PC-9 (cell line): Measurements from ENCODE around the gene PPP1R1C. TPM values are rescaled to one million over a fixed set of nuclear protein-coding genes. Genes with fewer than 3 reads are reported as not detected.

Source experiments
- BruUV-seq: library from RNA; stranded (reverse); fragments of 400-500 nt; replicated peaks from 2 replicates; lab custom pipeline; 2021; lab: Mats Ljungman, UMichigan
- CTCF ChIA-PET: fragments of 300-600 bp; sonication (Branson Sonifier 250); formaldehyde crosslinking; loops from one replicate; lab custom pipeline; 2022; ENCODE audit warnings: antibody characterized with exemption; lab: Charles Lee
- POLR2A ChIA-PET: fragments of 300-600 bp; sonication (Branson Sonifier 250); formaldehyde crosslinking; loops from one replicate; lab custom pipeline; 2022; ENCODE audit warnings: antibody characterized with exemption; ENCODE audit not compliant: unreplicated experiment; lab: Charles Lee
- DNase-seq, 2 experiments: peaks; one replicate each; pipeline versions ENCODE4 v3.0.0 to v3.0.0-alpha.2; 2015 to 2022; ENCODE audit warnings: mixed read lengths in 1 of 2
- H2AFZ ChIP-seq: fragments of 200-600 bp; sonication (generic); 2 replicates; pipeline ENCODE4 v1.8.1; 2017; ENCODE audit warnings: antibody characterized with exemption
- H3F3A ChIP-seq: fragments of 200-600 bp; sonication (generic); 2 replicates; pipeline ENCODE4 v1.8.1; 2017; ENCODE audit warnings: antibody characterized with exemption, mild to moderate bottlenecking, low read depth; ENCODE audit not compliant: insufficient read depth
- H3K27ac ChIP-seq: fragments of 200-600 bp; sonication (generic); 2 replicates; pipeline ENCODE4 v1.6.1; 2016; ENCODE audit warnings: mixed run types
- H3K27me3 ChIP-seq: fragments of 200-600 bp; sonication (generic); 2 replicates; pipeline ENCODE4 v1.6.1; 2016; ENCODE audit warnings: low read depth, mixed run types; ENCODE audit not compliant: insufficient read depth
- H3K36me3 ChIP-seq: fragments of 200-600 bp; sonication (generic); 2 replicates; pipeline ENCODE4 v1.6.1; 2016; ENCODE audit warnings: low read depth, mixed run types
- H3K4me1 ChIP-seq: fragments of 200-600 bp; sonication (generic); replicated peaks from 2 replicates; pipeline ENCODE4 v1.6.1; 2016; ENCODE audit warnings: mixed run types; ENCODE audit not compliant: insufficient read depth
- H3K4me2 ChIP-seq: fragments of 200-600 bp; sonication (generic); 2 replicates; pipeline ENCODE4 v1.6.1; 2017; ENCODE audit warnings: mixed run types
- H3K4me3 ChIP-seq: fragments of 200-600 bp; sonication (generic); 2 replicates; pipeline ENCODE4 v1.6.1; 2016; ENCODE audit warnings: mixed run types
- H3K79me2 ChIP-seq: fragments of 200-600 bp; sonication (generic); 2 replicates; pipeline ENCODE4 v1.6.1; 2017; ENCODE audit warnings: low read depth, mixed run types
- H3K9me2 ChIP-seq: fragments of 200-600 bp; sonication (generic); 2 replicates; pipeline ENCODE4 v1.8.1; 2017; ENCODE audit warnings: mild to moderate bottlenecking; ENCODE audit not compliant: insufficient read depth
- H3K9me3 ChIP-seq: fragments of 200-600 bp; sonication (generic); 2 replicates; pipeline ENCODE4 v1.8.1; 2016; ENCODE audit warnings: low read depth; ENCODE audit not compliant: insufficient read depth
- H4K20me1 ChIP-seq: fragments of 200-600 bp; sonication (generic); 2 replicates; pipeline ENCODE4 v1.8.1; 2017; ENCODE audit not compliant: insufficient read depth
- EZH2 ChIP-seq: fragments of 200-600 bp; sonication (generic); IDR thresholded peaks from 2 replicates; pipeline ENCODE4 v1.8.0; 2017; ENCODE audit warnings: antibody characterized with exemption, low read depth
- intact Hi-C: fragments of 100-400 bp; cut with micrococcal nuclease; formaldehyde crosslinking; loops from one replicate; pipeline ENCODE4 v1.10.0; 2022; ENCODE audit not compliant: unreplicated experiment
- total RNA-seq: library from RNA; stranded (reverse); gene quantifications from 2 replicates; pipeline ENCODE4 v1.2.3, GENCODE V29; 2021
- TF ChIP-seq, protein P1 (sequence below): fragments of 200-600 bp; sonication (generic); conservative IDR thresholded peaks from 2 replicates; pipeline ENCODE4 v1.6.1; 2017; ENCODE audit warnings: mixed run types, antibody characterized with exemption, mild to moderate bottlenecking, moderate library complexity

PPP1R1C gene
- total RNA-seq, 1 experiment from 2014 or later, result 27.5 TPM

DNA sequence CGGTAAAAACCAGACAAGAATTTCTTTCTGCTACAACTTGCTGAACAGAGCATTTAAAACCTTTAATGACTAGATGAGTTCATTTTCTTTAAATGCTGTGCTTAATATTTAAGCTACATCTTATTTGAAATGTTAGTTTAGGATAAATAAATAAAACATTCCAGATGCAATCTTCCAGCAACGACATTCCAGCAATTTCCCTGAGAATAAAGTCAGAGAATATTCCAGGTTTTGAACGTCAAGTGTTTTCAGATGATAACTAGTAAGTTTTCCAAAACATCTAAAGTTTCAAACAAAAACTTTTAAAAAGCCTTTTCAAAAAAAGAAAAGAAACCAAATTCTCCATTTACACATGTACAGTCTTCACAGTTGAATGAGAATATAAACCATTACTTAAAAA is 104.8 kb downstream of the PPP1R1C start:
- Histone ChIP-seq H4K20me1 (no peaks in the 10 kb centered on the region), H3K4me1 (no peaks in the 10 kb centered on the region), H3K9me3 (no peaks in the 10 kb centered on the region), H3F3A (no peaks in the 10 kb centered on the region), H3K9me2 (no peaks in the 10 kb centered on the region; the same call in none of the 2 replicates), H2AFZ (no peak overlapping the region), H3K36me3 (no peaks in the 10 kb centered on the region), H3K27me3 (no peaks in the 10 kb centered on the region), H3K4me2 (no peak overlapping the region), H3K4me3 (no peak overlapping the region), H3K27ac (no peak overlapping the region), H3K79me2 (no peaks in the 10 kb centered on the region)
- ChIA-PET CTCF (no interaction called here), POLR2A (no interaction called here)
- no peak for TF ChIP-seq EZH2
- TF ChIP-seq, protein P1, sequence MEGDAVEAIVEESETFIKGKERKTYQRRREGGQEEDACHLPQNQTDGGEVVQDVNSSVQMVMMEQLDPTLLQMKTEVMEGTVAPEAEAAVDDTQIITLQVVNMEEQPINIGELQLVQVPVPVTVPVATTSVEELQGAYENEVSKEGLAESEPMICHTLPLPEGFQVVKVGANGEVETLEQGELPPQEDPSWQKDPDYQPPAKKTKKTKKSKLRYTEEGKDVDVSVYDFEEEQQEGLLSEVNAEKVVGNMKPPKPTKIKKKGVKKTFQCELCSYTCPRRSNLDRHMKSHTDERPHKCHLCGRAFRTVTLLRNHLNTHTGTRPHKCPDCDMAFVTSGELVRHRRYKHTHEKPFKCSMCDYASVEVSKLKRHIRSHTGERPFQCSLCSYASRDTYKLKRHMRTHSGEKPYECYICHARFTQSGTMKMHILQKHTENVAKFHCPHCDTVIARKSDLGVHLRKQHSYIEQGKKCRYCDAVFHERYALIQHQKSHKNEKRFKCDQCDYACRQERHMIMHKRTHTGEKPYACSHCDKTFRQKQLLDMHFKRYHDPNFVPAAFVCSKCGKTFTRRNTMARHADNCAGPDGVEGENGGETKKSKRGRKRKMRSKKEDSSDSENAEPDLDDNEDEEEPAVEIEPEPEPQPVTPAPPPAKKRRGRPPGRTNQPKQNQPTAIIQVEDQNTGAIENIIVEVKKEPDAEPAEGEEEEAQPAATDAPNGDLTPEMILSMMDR, result no peak
- DNase-seq, result no peak
- BruUV-seq, result no TSS peak
- intact Hi-C loops, result no loop called here

DNA sequence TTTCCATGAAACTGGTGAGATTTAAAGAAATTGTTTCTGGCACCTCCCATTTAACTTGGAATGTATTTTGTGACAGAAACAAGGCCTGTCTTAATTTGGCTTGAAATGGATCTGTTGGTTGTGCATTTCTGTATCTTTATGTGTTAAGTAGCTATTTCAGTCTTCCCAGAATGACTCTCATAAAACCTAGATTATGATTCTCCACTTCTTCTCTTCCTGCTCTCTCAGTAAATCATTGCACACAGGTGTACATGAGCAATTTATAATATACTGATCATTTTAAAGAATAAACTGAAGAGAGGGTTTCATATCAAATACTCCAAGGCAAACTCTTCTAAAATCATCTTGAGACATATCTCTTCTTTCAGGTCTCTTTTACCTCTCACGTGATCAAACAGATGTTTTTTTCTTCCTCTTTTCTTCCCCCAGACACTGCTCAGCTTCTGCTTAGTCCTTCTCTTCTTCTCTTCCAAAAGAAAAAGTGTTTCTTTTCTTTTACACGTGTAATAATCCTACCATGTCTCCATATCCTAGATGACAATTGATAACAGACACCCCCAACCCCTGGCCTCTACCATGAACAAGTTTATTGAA is 112.0 kb downstream of the PPP1R1C start:
- Histone ChIP-seq H3K4me1 (no peaks in the 10 kb centered on the region), H3K9me3 (no peaks in the 10 kb centered on the region; the same call in 1 of the 2 replicates), H3K27ac (no peak overlapping the region), H3K27me3 (no peaks in the 10 kb centered on the region), H3K79me2 (no peaks in the 10 kb centered on the region), H3F3A (no peaks in the 10 kb centered on the region), H3K4me2 (no peak overlapping the region), H3K36me3 (no peaks in the 10 kb centered on the region), H2AFZ (0 out of 2 replicates have a peak overlapping the region, but pooled peaks have one; percentile 4), H4K20me1 (no peaks in the 10 kb centered on the region), H3K9me2 (no peaks in the 10 kb centered on the region), H3K4me3 (no peak overlapping the region)
- POLR2A ChIA-PET, result no interaction called here
- CTCF ChIA-PET, result no interaction called here
- TF ChIP-seq EZH2, result no peak
- TF ChIP-seq, protein P1, result no peak
- intact Hi-C loops, result no loop called here
- BruUV-seq, result no TSS peak
- no peak for DNase-seq

DNA sequence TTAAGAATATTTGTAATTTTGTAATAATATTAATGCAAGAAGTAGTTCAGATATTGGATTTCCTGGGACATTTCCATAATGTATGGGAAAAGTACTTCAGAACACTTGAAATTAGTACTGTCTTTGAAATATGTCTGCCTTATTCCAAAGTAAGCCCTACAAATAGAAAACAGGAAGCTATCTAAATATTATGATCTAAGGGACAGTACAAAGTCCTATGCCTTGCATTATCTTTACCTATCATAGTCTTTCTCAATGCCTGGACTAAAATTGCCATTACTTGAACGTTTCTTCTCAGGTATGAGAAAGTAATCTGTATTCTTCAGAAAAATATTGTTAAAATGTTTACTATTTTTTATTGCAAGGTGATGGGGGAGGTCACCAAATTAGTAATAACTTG is 113.0 kb downstream of the PPP1R1C start:
- H3K36me3 ChIP-seq, result no peaks in the 10 kb centered on the region
- BruUV-seq, result no TSS peak
- H3K4me3 ChIP-seq, result no peak overlapping the region
- intact Hi-C loops, result no loop called here
- no peak for DNase-seq
- no peaks in the 10 kb centered on the region for H3F3A ChIP-seq
- H3K79me2 ChIP-seq, result no peaks in the 10 kb centered on the region
- no peaks in the 10 kb centered on the region for H3K9me2 ChIP-seq
- no peaks in the 10 kb centered on the region for H3K4me1 ChIP-seq
- POLR2A ChIA-PET, result no interaction called here
- H3K4me2 ChIP-seq, result no peak overlapping the region
- no peaks in the 10 kb centered on the region for H4K20me1 ChIP-seq
- CTCF ChIA-PET, result no interaction called here
- TF ChIP-seq, protein P1, result no peak
- no peak for TF ChIP-seq EZH2
- no peaks in the 10 kb centered on the region for H3K27me3 ChIP-seq
- H3K27ac ChIP-seq, result no peak overlapping the region
- no peak overlapping the region for H2AFZ ChIP-seq
- H3K9me3 ChIP-seq, result no peaks in the 10 kb centered on the region; the same call in 1 of the 2 replicates
